ENCODE data around the gene SSH2. TPM values are rescaled to one million over a fixed set of nuclear protein-coding genes. Genes with fewer than 3 reads are reported as not detected.

SSH2 gene
- polyA plus RNA-seq, 1 of the 3 experiments (the other 2 are of a cell fraction): 8.8 TPM

- peaks cover 0 to 4% of the 10 kb centered on the region in 2 experiments for H3K36me3 ChIP-seq (replicated peaks in 1 of 2; ENCODE audit: control insufficient read depth in 1 of 2, insufficient read depth in 2 of 2, low read length in 1 of 2)
- DNase-seq: peak; percentile 60
- H4K20me1 ChIP-seq (ENCODE audit: insufficient read depth): no peaks in the 10 kb centered on the region
- no peaks in the 10 kb centered on the region for H3K9me3 ChIP-seq
- no peak for TF ChIP-seq TEAD4 (IDR thresholded peaks at IDR 0.05; ENCODE audit: borderline replicate concordance, insufficient read depth)
- 0 out of 2 replicates have a peak, but pooled peaks have one; percentile 8 for TF ChIP-seq PBX3 (IDR thresholded peaks at IDR 0.05)
- no peak for TF ChIP-seq CHD2 (IDR thresholded peaks at IDR 0.05; ENCODE audit: low read length, partially characterized antibody)
- H3K4me3 ChIP-seq (ENCODE audit: low read depth in 2 of 2, low read length in 1 of 2): peak overlapping the region; percentile 80 to 87
- CTCF ChIA-PET: interaction anchor here (1.0 to 3.7 kb wide), 9 partner anchors 11 to 171 kb away, joined by 3 to 32 read pairs (median 4); partner anchors contain the start of gene ANKRD13B
- H3F3A ChIP-seq (replicated peaks; ENCODE audit: insufficient read depth): peaks cover 9% of the 10 kb centered on the region
- WGBS (ENCODE audit: low lambda C conversion rate): 6% methylated on average over 20 of the region's 20 CpGs
- no peaks in the 10 kb centered on the region for H3K9me2 ChIP-seq
- H3K4me2 ChIP-seq: peak overlapping the region; percentile 75
- H3K27ac ChIP-seq (ENCODE audit: low read depth in 2 of 2, low read length in 1 of 2): peak overlapping the region; percentile 74 to 88
- no peaks in the 10 kb centered on the region for H3K27me3 ChIP-seq (ENCODE audit: insufficient read depth)
- peak overlapping the region; percentile 81 for H2AFZ ChIP-seq (ENCODE audit: low read depth)
- peaks cover 13 to 15% of the 10 kb centered on the region in 2 experiments; a peak in 3 of 4 replicates for H3K4me1 ChIP-seq (ENCODE audit: control insufficient read depth in 1 of 2, insufficient read depth in 2 of 2, low read depth in 1 of 2, low read length in 1 of 2)
- H3K79me2 ChIP-seq (ENCODE audit: insufficient read depth): peaks cover 25% of the 10 kb centered on the region; the same call in 1 of the 2 replicates
- H3K9ac ChIP-seq: peak overlapping the region; percentile 66
- POLR2A ChIA-PET: interaction anchor here (0.6 to 1.5 kb wide), 6 partner anchors 17 to 192 kb away, joined by 3 to 5 read pairs (median 4); partner anchors contain the start of gene TP53I13
These were observed 169.6 kb downstream of the SSH2 start for GRCh38 chr17:29760279-29761039.

GRCh38 chr17:29758255-29758654, 171.8 kb downstream of the SSH2 start:
- H3K4me1 ChIP-seq (ENCODE audit: control insufficient read depth in 1 of 2, insufficient read depth in 2 of 2, low read depth in 1 of 2, low read length in 1 of 2): peaks cover 4 to 7% of the 10 kb centered on the region in 2 experiments; a peak in 3 of 4 replicates
- no peak overlapping the region for H3K9ac ChIP-seq
- ChIA-PET CTCF (interaction anchor here (1.2 kb wide), 1 partner anchor 166 kb away, joined by 4 read pairs; the partner anchor contains the start of gene ANKRD13B), POLR2A (no interaction called here)
- no peaks in the 10 kb centered on the region for H3K27me3 ChIP-seq (ENCODE audit: insufficient read depth)
- peaks cover 0 to 4% of the 10 kb centered on the region in 2 experiments for H3K36me3 ChIP-seq (replicated peaks in 1 of 2; ENCODE audit: control insufficient read depth in 1 of 2, insufficient read depth in 2 of 2, low read length in 1 of 2)
- H3K9me3 ChIP-seq: no peaks in the 10 kb centered on the region
- peak overlapping the region in 1 of 2 experiments; percentile 8; a peak in 2 of 4 replicates for H3K27ac ChIP-seq (ENCODE audit: low read depth in 2 of 2, low read length in 1 of 2)
- H3K79me2 ChIP-seq (ENCODE audit: insufficient read depth): peaks cover 25% of the 10 kb centered on the region; the same call in 1 of the 2 replicates
- 90% methylated on average over 2 of the region's 2 CpGs for WGBS (ENCODE audit: low lambda C conversion rate)
- H3K9me2 ChIP-seq: no peaks in the 10 kb centered on the region
- no peak overlapping the region for H2AFZ ChIP-seq (ENCODE audit: low read depth)
- DNase-seq: no peak
- peaks cover 8% of the 10 kb centered on the region for H3F3A ChIP-seq (replicated peaks; ENCODE audit: insufficient read depth)
- no peak overlapping the region for H3K4me2 ChIP-seq
- no peaks in the 10 kb centered on the region for H4K20me1 ChIP-seq (ENCODE audit: insufficient read depth)
- H3K4me3 ChIP-seq (ENCODE audit: low read depth in 2 of 2, low read length in 1 of 2): peak overlapping the region in 1 of 2 experiments; percentile 87; a peak in 2 of 4 replicates
- no peak for TF ChIP-seq RFX5 (IDR thresholded peaks at IDR 0.05; ENCODE audit: low read length)
- no peak for TF ChIP-seq RXRA (IDR thresholded peaks at IDR 0.05; ENCODE audit: borderline replicate concordance, low read depth)
- no peak for TF ChIP-seq SIN3A (IDR thresholded peaks at IDR 0.05; ENCODE audit: borderline replicate concordance, low read depth, low read length)
- no peak for TF ChIP-seq REST (IDR thresholded peaks at IDR 0.05; ENCODE audit: low read depth, low read length)
- no peak for TF ChIP-seq EZH2phosphoT487 (IDR thresholded peaks at IDR 0.05; ENCODE audit: borderline replicate concordance, low read depth)
- TF ChIP-seq FOXM1 (IDR thresholded peaks at IDR 0.05; ENCODE audit: low read depth): no peak
- TF ChIP-seq POLR2AphosphoS5 (IDR thresholded peaks at IDR 0.05; ENCODE audit: low read depth, low read length): no peak
- TF ChIP-seq EP300 (IDR thresholded peaks at IDR 0.05; ENCODE audit: borderline replicate concordance in 1 of 2, low read depth in 1 of 2, low read length in 1 of 2): no peak
- TF ChIP-seq, protein P1, sequence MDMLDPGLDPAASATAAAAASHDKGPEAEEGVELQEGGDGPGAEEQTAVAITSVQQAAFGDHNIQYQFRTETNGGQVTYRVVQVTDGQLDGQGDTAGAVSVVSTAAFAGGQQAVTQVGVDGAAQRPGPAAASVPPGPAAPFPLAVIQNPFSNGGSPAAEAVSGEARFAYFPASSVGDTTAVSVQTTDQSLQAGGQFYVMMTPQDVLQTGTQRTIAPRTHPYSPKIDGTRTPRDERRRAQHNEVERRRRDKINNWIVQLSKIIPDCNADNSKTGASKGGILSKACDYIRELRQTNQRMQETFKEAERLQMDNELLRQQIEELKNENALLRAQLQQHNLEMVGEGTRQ (IDR thresholded peaks at IDR 0.05; ENCODE audit: borderline replicate concordance, low read depth, low read length): no peak
- no peak for TF ChIP-seq TAF1 (IDR thresholded peaks at IDR 0.05; ENCODE audit: borderline replicate concordance, low read depth, low read length)
- no peak for TF ChIP-seq RCOR1 (IDR thresholded peaks at IDR 0.05; ENCODE audit: low read length)
- TF ChIP-seq ZBTB33 (IDR thresholded peaks at IDR 0.05; ENCODE audit: borderline replicate concordance, low read depth): no peak
- no peak for TF ChIP-seq JUND (IDR thresholded peaks at IDR 0.05)
- no peak for TF ChIP-seq ELF1 (IDR thresholded peaks at IDR 0.05)
- TF ChIP-seq SMC3 (IDR thresholded peaks at IDR 0.05; ENCODE audit: low read depth, low read length): no peak

Measured in SK-N-SH (cell line).